ENCODE results near the gene FAM76A. TPM values are rescaled to one million over a fixed set of nuclear protein-coding genes. Genes with fewer than 3 reads are reported as not detected.

The FAM76A gene
- total RNA-seq, 2 experiments from 2014 or later, result 8.4 to 9.7 TPM

- DNase-seq, result no peak
- Mint-ChIP-seq H3K36me3 (ENCODE audit: low read depth) (peaks cover 16% of the 10 kb centered on the region), H3K9me3 (no peaks in the 10 kb centered on the region), H3K27me3 (ENCODE audit: low read depth) (no peaks in the 10 kb centered on the region), H3K27ac (no peak overlapping the region), H3K4me1 (ENCODE audit: low read depth) (no peaks in the 10 kb centered on the region), H3K4me3 (no peak overlapping the region)
- CTCF ChIA-PET, result no interaction called here
- intact Hi-C loops (cut with micrococcal nuclease), result no loop called here
Observed at GRCh38 chr1:27736252-27736651, 10.5 kb downstream of the FAM76A start.

GRCh38 chr1:27741121-27741520 lies 15.4 kb downstream of the FAM76A start:
- Mint-ChIP-seq H3K9me3 (no peaks in the 10 kb centered on the region), H3K4me3 (no peak overlapping the region), H3K27ac (no peak overlapping the region), H3K4me1 (ENCODE audit: low read depth) (no peaks in the 10 kb centered on the region), H3K27me3 (ENCODE audit: low read depth) (no peaks in the 10 kb centered on the region), H3K36me3 (ENCODE audit: low read depth) (peaks cover 9% of the 10 kb centered on the region)
- CTCF ChIA-PET, result interaction anchor here (0.6 kb wide), 1 partner anchor 70 kb away, joined by 4 read pairs; no protein-coding TSS in a partner anchor
- intact Hi-C loops (cut with micrococcal nuclease), result no loop called here
- DNase-seq, result no peak

- Mint-ChIP-seq H3K27ac (no peak overlapping the region), H3K4me3 (no peak overlapping the region), H3K36me3 (ENCODE audit: low read depth) (peaks cover 5% of the 10 kb centered on the region)
Observed at GRCh38 chr1:27744556-27744955, 18.8 kb downstream of the FAM76A start.

GRCh38 chr1:27745466-27745865 lies 19.7 kb downstream of the FAM76A start:
- Mint-ChIP-seq H3K4me1 (ENCODE audit: low read depth) (no peaks in the 10 kb centered on the region), H3K27ac (no peak overlapping the region), H3K4me3 (no peak overlapping the region), H3K36me3 (ENCODE audit: low read depth) (peaks cover 5% of the 10 kb centered on the region), H3K9me3 (no peaks in the 10 kb centered on the region), H3K27me3 (ENCODE audit: low read depth) (no peaks in the 10 kb centered on the region)
- intact Hi-C loops (cut with micrococcal nuclease), result no loop called here
- DNase-seq, result no peak
- CTCF ChIA-PET, result interaction anchor here (1.9 kb wide), 1 partner anchor 76 kb away, joined by 4 read pairs; no protein-coding TSS in a partner anchor

More at GRCh38 chr1:27744556-27744955, 18.8 kb downstream of the FAM76A start:
- Mint-ChIP-seq H3K4me1 (ENCODE audit: low read depth) (no peaks in the 10 kb centered on the region), H3K9me3 (no peaks in the 10 kb centered on the region), H3K27me3 (ENCODE audit: low read depth) (no peaks in the 10 kb centered on the region)
- CTCF ChIA-PET, result interaction anchor here (0.7 to 1.9 kb wide), 2 partner anchors 75 to 117 kb away, joined by 3 to 4 read pairs; no protein-coding TSS in a partner anchor
- DNase-seq, result no peak
- intact Hi-C loops (cut with micrococcal nuclease), result no loop called here

- H3K36me3 Mint-ChIP-seq (ENCODE audit: low read depth), result peaks cover 5% of the 10 kb centered on the region
Observed at GRCh38 chr1:27752360-27752759, 26.6 kb downstream of the FAM76A start.

GRCh38 chr1:27755286-27755685 lies 29.5 kb downstream of the FAM76A start:
- CTCF ChIA-PET, result interaction anchor here (1.6 kb wide), 1 partner anchor 30 kb away, joined by 4 read pairs; the partner anchor contains the start of gene FAM76A
- Mint-ChIP-seq H3K36me3 (ENCODE audit: low read depth) (peaks cover 10% of the 10 kb centered on the region), H3K4me3 (no peak overlapping the region), H3K27me3 (ENCODE audit: low read depth) (no peaks in the 10 kb centered on the region), H3K9me3 (no peaks in the 10 kb centered on the region), H3K4me1 (ENCODE audit: low read depth) (no peaks in the 10 kb centered on the region), H3K27ac (no peak overlapping the region)
- DNase-seq, result no peak
- intact Hi-C loops (cut with micrococcal nuclease), result no loop called here

More at GRCh38 chr1:27752360-27752759, 26.6 kb downstream of the FAM76A start:
- Mint-ChIP-seq H3K27ac (no peak overlapping the region), H3K4me1 (ENCODE audit: low read depth) (no peaks in the 10 kb centered on the region), H3K9me3 (no peaks in the 10 kb centered on the region), H3K4me3 (no peak overlapping the region), H3K27me3 (ENCODE audit: low read depth) (no peaks in the 10 kb centered on the region)
- CTCF ChIA-PET, result no interaction called here
- no peak for DNase-seq
- intact Hi-C loops (cut with micrococcal nuclease), result no loop called here

GRCh38 chr1:27755865-27756264 lies 30.1 kb downstream of the FAM76A start:
- Mint-ChIP-seq H3K27ac (no peak overlapping the region), H3K36me3 (ENCODE audit: low read depth) (peaks cover 8% of the 10 kb centered on the region), H3K4me3 (no peak overlapping the region), H3K9me3 (no peaks in the 10 kb centered on the region), H3K27me3 (ENCODE audit: low read depth) (no peaks in the 10 kb centered on the region), H3K4me1 (ENCODE audit: low read depth) (no peaks in the 10 kb centered on the region)
- intact Hi-C loops (cut with micrococcal nuclease), result no loop called here
- no peak for DNase-seq
- CTCF ChIA-PET, result no interaction called here

- CTCF ChIA-PET, result no interaction called here
- no peak for DNase-seq
- no peaks in the 10 kb centered on the region for H3K27me3 Mint-ChIP-seq (ENCODE audit: low read depth)
- no peak overlapping the region for H3K4me3 Mint-ChIP-seq
- intact Hi-C loops (cut with micrococcal nuclease), result no loop called here
- H3K27ac Mint-ChIP-seq, result no peak overlapping the region
- no peaks in the 10 kb centered on the region for H3K4me1 Mint-ChIP-seq (ENCODE audit: low read depth)
- H3K9me3 Mint-ChIP-seq, result no peaks in the 10 kb centered on the region
- peaks cover 6% of the 10 kb centered on the region for H3K36me3 Mint-ChIP-seq (ENCODE audit: low read depth)
Observed at GRCh38 chr1:27759236-27759635, 33.5 kb downstream of the FAM76A start.

- Mint-ChIP-seq H3K4me3 (no peak overlapping the region), H3K9me3 (no peaks in the 10 kb centered on the region), H3K27ac (no peak overlapping the region), H3K27me3 (ENCODE audit: low read depth) (no peaks in the 10 kb centered on the region), H3K36me3 (ENCODE audit: low read depth) (peaks cover 5% of the 10 kb centered on the region), H3K4me1 (ENCODE audit: low read depth) (no peaks in the 10 kb centered on the region)
- intact Hi-C loops (cut with micrococcal nuclease), result no loop called here
- DNase-seq, result no peak
- CTCF ChIA-PET, result interaction anchor here (0.6 kb wide), 1 partner anchor 34 kb away, joined by 3 read pairs; no protein-coding TSS in a partner anchor
Observed at GRCh38 chr1:27760426-27760825, 34.7 kb downstream of the FAM76A start.

GRCh38 chr1:27762033-27762432 lies 36.3 kb downstream of the FAM76A start:
- peaks cover 5% of the 10 kb centered on the region for H3K36me3 Mint-ChIP-seq (ENCODE audit: low read depth)
- no peak for DNase-seq
- H3K27me3 Mint-ChIP-seq (ENCODE audit: low read depth), result no peaks in the 10 kb centered on the region
- no peak overlapping the region for H3K27ac Mint-ChIP-seq
- H3K4me1 Mint-ChIP-seq (ENCODE audit: low read depth), result no peaks in the 10 kb centered on the region
- intact Hi-C loops (cut with micrococcal nuclease), result no loop called here
- CTCF ChIA-PET, result interaction anchor here (0.6 kb wide), 1 partner anchor 55 kb away, joined by 4 read pairs; no protein-coding TSS in a partner anchor
- no peak overlapping the region for H3K4me3 Mint-ChIP-seq
- no peaks in the 10 kb centered on the region for H3K9me3 Mint-ChIP-seq

- Mint-ChIP-seq H3K9me3 (no peaks in the 10 kb centered on the region), H3K4me3 (no peak overlapping the region), H3K4me1 (ENCODE audit: low read depth) (no peaks in the 10 kb centered on the region), H3K27me3 (ENCODE audit: low read depth) (no peaks in the 10 kb centered on the region), H3K36me3 (ENCODE audit: low read depth) (peaks cover 2% of the 10 kb centered on the region), H3K27ac (no peak overlapping the region)
- DNase-seq, result no peak
- CTCF ChIA-PET, result no interaction called here
- intact Hi-C loops (cut with micrococcal nuclease), result no loop called here
Observed at GRCh38 chr1:27763358-27763757, 37.6 kb downstream of the FAM76A start.

- no peak overlapping the region for H3K27ac Mint-ChIP-seq
- no peaks in the 10 kb centered on the region for H3K9me3 Mint-ChIP-seq
- no peaks in the 10 kb centered on the region for H3K27me3 Mint-ChIP-seq (ENCODE audit: low read depth)
- peaks cover 1% of the 10 kb centered on the region for H3K36me3 Mint-ChIP-seq (ENCODE audit: low read depth)
- CTCF ChIA-PET, result interaction anchor here (1.9 kb wide), 1 partner anchor 101 kb away, joined by 7 read pairs; no protein-coding TSS in a partner anchor
- intact Hi-C loops (cut with micrococcal nuclease), result loop anchor here (5.0 kb wide), 4 partner anchors 102 to 487 kb away; partner anchors contain the start of genes SESN2 and THEMIS2
- DNase-seq, result no peak
- H3K4me1 Mint-ChIP-seq (ENCODE audit: low read depth), result peaks cover 15% of the 10 kb centered on the region
- no peak overlapping the region for H3K4me3 Mint-ChIP-seq
Observed at GRCh38 chr1:27770293-27770830, 44.6 kb downstream of the FAM76A start.
